Stimulated activated naive CD4-positive, alpha-beta T cell treated with Interleukin-2 at 50 U/mL for 16 hours (primary cell): ENCODE data around the gene KLHDC2.
"Not testable (repeated sequence)": the region's sequence is repeated elsewhere in the genome, so short reads cannot be mapped to it uniquely, and the experiment has no call there.

ENCODE experiments used
- DNase-seq: peaks from one replicate; lab custom pipeline; 2025; lab: John Stamatoyannopoulos, UW

The KLHDC2 gene

GRCh38 chr14:49781040-49781439, 13.1 kb downstream of the KLHDC2 start:
- not testable (repeated sequence) for DNase-seq

DNA sequence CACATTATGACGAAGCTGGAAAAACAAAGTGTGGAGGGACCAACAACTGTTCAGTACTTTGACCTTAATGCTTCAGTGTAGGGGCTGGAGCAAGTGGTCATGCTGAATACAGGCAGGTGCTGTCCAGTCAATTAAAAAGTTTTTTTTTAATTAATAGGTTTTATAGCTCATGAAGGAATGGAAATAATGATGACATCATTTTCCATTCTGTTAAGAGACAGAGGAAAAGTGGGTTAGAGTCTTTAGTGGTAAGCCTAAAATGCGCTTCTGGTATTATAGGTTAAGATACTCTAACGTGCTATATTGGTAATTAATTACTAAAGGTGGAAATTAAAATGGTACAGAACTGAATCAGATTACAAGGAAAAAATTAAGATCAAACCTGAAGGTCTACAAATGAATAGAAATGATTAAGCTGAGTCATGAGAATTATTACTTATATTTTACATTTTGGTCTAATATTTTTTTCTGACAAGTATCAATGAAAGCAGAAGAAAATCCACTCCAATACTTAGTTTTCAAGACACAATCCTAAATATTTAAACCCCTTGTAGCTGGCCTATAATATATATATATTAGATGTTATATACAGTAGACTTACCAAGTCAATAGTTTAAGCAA, 15.6 kb downstream of the KLHDC2 start:
- no peak for DNase-seq

- DNase-seq = no peak
These were observed 18.4 kb downstream of the KLHDC2 start for GRCh38 chr14:49786315-49786714.

DNA sequence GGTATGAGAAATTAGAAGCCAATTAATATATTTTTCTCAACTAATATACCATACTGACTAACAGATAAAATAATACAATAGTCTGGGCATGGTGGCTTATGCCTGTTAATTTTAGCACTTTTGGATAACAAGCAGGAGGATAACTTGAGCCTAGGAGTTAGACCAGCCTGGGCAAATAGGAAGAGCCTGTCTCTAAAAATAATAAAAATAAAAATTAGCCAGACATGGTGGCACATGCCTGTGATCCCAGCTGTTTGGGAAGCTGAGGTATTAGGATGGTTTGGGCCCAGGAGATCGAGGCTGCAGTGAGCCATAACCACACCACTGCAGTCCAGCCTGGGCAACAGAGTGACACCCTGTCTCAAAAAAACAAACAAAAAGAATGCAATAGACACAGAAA, 24.7 kb downstream of the KLHDC2 start:
- no peak for DNase-seq

- DNase-seq = no peak
These were observed 28.1 kb downstream of the KLHDC2 start for GRCh38 chr14:49796025-49796424.

DNA sequence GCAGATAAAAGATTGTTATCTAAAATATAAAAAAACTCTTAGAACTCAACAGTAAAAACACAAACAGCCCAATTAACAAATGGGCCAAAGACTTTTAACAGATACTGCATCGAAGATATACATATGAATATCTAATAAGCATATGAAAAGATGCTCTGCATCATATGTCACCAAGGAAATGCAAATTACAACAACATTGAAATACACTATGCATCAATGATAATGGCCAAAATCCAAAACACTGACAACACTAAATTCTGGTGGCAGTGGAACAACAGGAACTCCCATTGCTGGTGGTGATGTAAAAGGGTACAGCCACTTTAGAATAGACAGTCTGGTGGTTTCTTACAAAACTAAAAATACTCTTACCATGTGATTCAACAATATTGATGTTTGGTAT, 40.8 kb downstream of the KLHDC2 start:
- no peak for DNase-seq

DNA sequence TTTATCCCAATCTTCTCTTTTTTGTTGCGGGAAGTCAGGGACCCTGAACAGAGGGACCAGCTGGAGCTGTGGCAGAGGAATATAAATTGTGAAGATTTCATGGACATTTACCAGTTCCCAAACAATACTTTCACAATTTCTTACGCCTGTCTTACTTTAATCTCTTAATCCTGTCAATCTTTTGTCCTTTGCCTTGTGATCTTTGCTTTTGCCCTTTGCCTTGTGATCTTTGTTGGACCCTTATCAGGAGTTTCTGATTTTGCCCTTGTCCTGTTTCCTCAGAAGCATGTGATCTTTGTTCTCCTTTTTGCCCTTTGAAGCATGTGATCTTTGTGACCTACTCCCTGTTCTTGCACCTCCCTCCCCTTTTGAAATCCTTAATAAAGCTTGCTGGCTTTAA, 48.2 kb downstream of the KLHDC2 start:
- DNase-seq = not testable (repeated sequence)

DNA sequence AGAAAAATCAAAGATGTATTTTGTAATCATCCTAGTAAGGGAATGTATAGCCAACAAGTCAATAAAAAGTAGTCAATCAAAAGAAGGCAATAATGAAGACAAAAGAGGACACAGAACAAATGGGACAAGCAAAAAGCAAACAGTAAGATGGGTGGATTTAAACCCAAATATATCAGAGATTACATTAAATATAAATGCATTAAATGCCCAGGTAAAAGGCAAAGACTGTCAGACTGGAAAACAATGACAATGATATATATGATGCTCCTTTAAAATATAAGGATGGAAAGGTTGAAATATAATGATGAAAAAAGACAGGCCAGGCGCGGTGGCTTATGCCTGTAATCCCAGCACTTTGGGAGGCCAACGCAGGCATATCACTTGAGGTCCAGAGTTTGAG, 48.9 kb downstream of the KLHDC2 start:
- no peak for DNase-seq

- DNase-seq = no peak
These were observed 52.2 kb downstream of the KLHDC2 start for GRCh38 chr14:49820176-49820575.

GRCh38 chr14:49828640-49829039, 60.7 kb downstream of the KLHDC2 start:
- DNase-seq = no peak
